ENCODE results near the gene SNX9. TPM values are rescaled to one million over a fixed set of nuclear protein-coding genes. Genes with fewer than 3 reads are reported as not detected.

The SNX9 gene
- polyA plus RNA-seq, 2 of the 4 experiments (the other 2 are of a cell fraction): 13.9 to 29.8 TPM

GRCh38 chr6:157806131-157806855, 16.8 kb upstream of the SNX9 start (continued):
- TF ChIP-seq ELK1 (IDR thresholded peaks at IDR 0.05; ENCODE audit: low read depth, low read length) (no peak), RARB (CRISPR knock-in tag; IDR thresholded peaks at IDR 0.05) (no peak), CHD2 (IDR thresholded peaks at IDR 0.05; ENCODE audit: low read length, partially characterized antibody) (no peak), TP53 (CRISPR knock-in tag; IDR thresholded peaks at IDR 0.05) (no peak), RNF2 (IDR thresholded peaks at IDR 0.05; ENCODE audit: borderline replicate concordance, low read depth) (no peak), POLR2A (IDR thresholded peaks at IDR 0.05; ENCODE audit: low read length) (no peak), PHF8 (IDR thresholded peaks at IDR 0.05; ENCODE audit: borderline replicate concordance, low read depth) (no peak), REST (IDR thresholded peaks at IDR 0.05) (no peak)

GRCh38 chr6:157806856-157807215, 16.2 kb upstream of the SNX9 start:
- TF ChIP-seq RCOR1 (IDR thresholded peaks at IDR 0.05; ENCODE audit: low read depth, low read length) (no peak), CBX8 (IDR thresholded peaks at IDR 0.05) (no peak), MAFK (IDR thresholded peaks at IDR 0.05; ENCODE audit: partially characterized antibody) (no peak)
- 94% methylated on average over 3 of the region's 3 CpGs for WGBS (ENCODE audit: missing lambda C conversion rate)
- no peak for FAIRE-seq

GRCh38 chr6:157808405-157808950, 14.6 kb upstream of the SNX9 start:
- Histone ChIP-seq H3K4me3 (no peak overlapping the region), H3K27ac (no peak overlapping the region), H3K9me3 (no peaks in the 10 kb centered on the region), H3K4me2 (no peak overlapping the region), H3K4me1 (no peaks in the 10 kb centered on the region)
- TF ChIP-seq RAD21 (conservative IDR thresholded peaks at IDR 0.05 in 1 of 2, IDR thresholded peaks at IDR 0.05 in 1 of 2) (no peak), PBX3 (IDR thresholded peaks at IDR 0.05) (no peak), ZNF302 (CRISPR knock-in tag; IDR thresholded peaks at IDR 0.05) (no peak)
- FAIRE-seq: no peak
- CTCF ChIA-PET: interaction anchor here (0.6 to 2.5 kb wide), 4 partner anchors 48 to 142 kb away, joined by 3 to 8 read pairs (median 5); no protein-coding TSS in a partner anchor
- 46% methylated on average over 2 of the region's 2 CpGs for WGBS (ENCODE audit: missing lambda C conversion rate)
- POLR2A ChIA-PET: no interaction called here
- ATAC-seq: no peak
- no peak for DNase-seq (ENCODE audit: low read depth in 1 of 2, low spot score in 1 of 2)

More at GRCh38 chr6:157806856-157807215, 16.2 kb upstream of the SNX9 start:
- H3K27ac ChIP-seq: no peak overlapping the region
- ChIA-PET CTCF (interaction anchor here (2.5 kb wide), 1 partner anchor 67 kb away, joined by 8 read pairs; no protein-coding TSS in a partner anchor), POLR2A (no interaction called here)
- ATAC-seq (no peak), DNase-seq (ENCODE audit: low read depth in 1 of 2, low spot score in 1 of 2) (no peak)
- no peaks in the 10 kb centered on the region for H3K9me3 ChIP-seq
- H3K4me3 ChIP-seq: no peak overlapping the region
- H3K4me1 ChIP-seq: no peaks in the 10 kb centered on the region
- no peak overlapping the region for H3K4me2 ChIP-seq

- Histone ChIP-seq H3K27ac (no peak overlapping the region), H3K4me1 (no peaks in the 10 kb centered on the region), H3K9me3 (no peaks in the 10 kb centered on the region), H3K4me3 (no peak overlapping the region), H3K4me2 (no peak overlapping the region)
- DNase-seq (ENCODE audit: low read depth in 1 of 2, low spot score in 1 of 2): no peak
- FAIRE-seq: no peak
- CTCF ChIA-PET: no interaction called here
- POLR2A ChIA-PET: no interaction called here
- 5% methylated on average over 1 of the region's 1 CpG for WGBS (ENCODE audit: missing lambda C conversion rate)
- TF ChIP-seq E2F6 (IDR thresholded peaks at IDR 0.05; ENCODE audit: borderline replicate concordance, low read depth): no peak
- TF ChIP-seq NFE2L2 (conservative IDR thresholded peaks at IDR 0.05; ENCODE audit: low read length): no peak
- TF ChIP-seq HOXA7 (CRISPR knock-in tag; IDR thresholded peaks at IDR 0.05): no peak
- TF ChIP-seq BCL3 (IDR thresholded peaks at IDR 0.05): no peak
- no peak for TF ChIP-seq RARB (CRISPR knock-in tag; IDR thresholded peaks at IDR 0.05)
- TF ChIP-seq HES2 (IDR thresholded peaks at IDR 0.05): no peak
- ATAC-seq: no peak
Observed at GRCh38 chr6:157809613-157810012, 13.4 kb upstream of the SNX9 start.

Data from A549 (cell line).